Activated CD8-positive, alpha-beta memory T cell treated with anti-CD3 and anti-CD28 coated beads for 1 hour (primary cell): ENCODE data around the gene POLH.
"Not testable (repeated sequence)": the region's sequence is repeated elsewhere in the genome, so short reads cannot be mapped to it uniquely, and the experiment has no call there.

Experiments
- DNase-seq, 2 donors: peaks; one replicate each; pipeline ENCODE4 v3.0.0-alpha.2; 2020; ENCODE audit warnings: low read depth in 1 of 2; ENCODE audit errors: extremely low read depth in 1 of 2

POLH gene

GRCh38 chr6:43629505-43630300 lies 53.7 kb downstream of the POLH start:
- peak; percentile 58 to 79 for DNase-seq

GRCh38 chr6:43630980-43631619 lies 55.1 kb downstream of the POLH start:
- DNase-seq: no peak

GRCh38 chr6:43633002-43633401 lies 57.0 kb downstream of the POLH start:
- DNase-seq: not testable (repeated sequence)

- no peak for DNase-seq
These were observed 58.8 kb downstream of the POLH start for GRCh38 chr6:43634702-43635303.

GRCh38 chr6:43635387-43636307 lies 59.7 kb downstream of the POLH start, which contains the start of gene MAD2L1BP:
TSS of gene MAD2L1BP (plus strand) at chr6:43635840. CDS start at chr6:43635876, 36 bp downstream.
- peak; percentile 51 to 80 for DNase-seq

- no peak for DNase-seq
These were observed 60.3 kb downstream of the POLH start for GRCh38 chr6:43636308-43636659.

- no peak for DNase-seq
These were observed 64.2 kb downstream of the POLH start for GRCh38 chr6:43639984-43640800.

GRCh38 chr6:43644940-43645612 lies 69.1 kb downstream of the POLH start, which contains the start of gene RSPH9:
TSS of gene RSPH9 (plus strand) at chr6:43645036. CDS start at chr6:43645099, 63 bp downstream.
- DNase-seq: peak in 1 of 2 donors; percentile 51

GRCh38 chr6:43645613-43645964 lies 69.6 kb downstream of the POLH start:
- DNase-seq: no peak

GRCh38 chr6:43647613-43648012 lies 71.6 kb downstream of the POLH start:
- DNase-seq: no peak

- no peak for DNase-seq
These were observed 72.3 kb downstream of the POLH start for GRCh38 chr6:43648248-43648647.

- DNase-seq: not testable (repeated sequence)
These were observed 76.8 kb downstream of the POLH start for GRCh38 chr6:43652822-43653221.

- no peak for DNase-seq
These were observed 81.3 kb downstream of the POLH start for GRCh38 chr6:43657221-43657802.

- DNase-seq: no peak
These were observed 82.2 kb downstream of the POLH start for GRCh38 chr6:43658161-43658560.

GRCh38 chr6:43662948-43663347 lies 87.0 kb downstream of the POLH start:
- DNase-seq: not testable (repeated sequence)
